Stimulated activated CD8-positive, alpha-beta memory T cell treated with anti-CD3 and anti-CD28 coated beads, Interleukin-7, amount 100 ng/mL, for 4 hours (primary cell): ENCODE results near the gene NLK.

ENCODE experiments used
- DNase-seq, 2 donors: peaks; one replicate each; pipeline ENCODE4 v3.0.0-alpha.2; 2020; ENCODE audit warnings: low read depth in 2 of 2

NLK gene

GRCh38 chr17:28113269-28113668, 70.8 kb downstream of the NLK start:
- DNase-seq, result no peak

GRCh38 chr17:28115046-28115445, 72.6 kb downstream of the NLK start:
- DNase-seq, result no peak

- no peak for DNase-seq
Observed at GRCh38 chr17:28117304-28117703, 74.8 kb downstream of the NLK start.

GRCh38 chr17:28118362-28118761, 75.9 kb downstream of the NLK start:
- no peak for DNase-seq

GRCh38 chr17:28119046-28119445, 76.6 kb downstream of the NLK start:
- no peak for DNase-seq

- DNase-seq, result no peak
Observed at GRCh38 chr17:28119560-28119959, 77.1 kb downstream of the NLK start.

- no peak for DNase-seq
Observed at GRCh38 chr17:28120766-28121165, 78.3 kb downstream of the NLK start.

- no peak for DNase-seq
Observed at GRCh38 chr17:28124962-28125361, 82.5 kb downstream of the NLK start.

- DNase-seq, result no peak
Observed at GRCh38 chr17:28125526-28126378, 83.3 kb downstream of the NLK start.

- DNase-seq, result no peak
Observed at GRCh38 chr17:28127196-28127595, 84.7 kb downstream of the NLK start.

- DNase-seq, result no peak
Observed at GRCh38 chr17:28128779-28129178, 86.3 kb downstream of the NLK start.

GRCh38 chr17:28130472-28130871, 88.0 kb downstream of the NLK start:
- no peak for DNase-seq

- DNase-seq, result no peak
Observed at GRCh38 chr17:28131599-28131998, 89.1 kb downstream of the NLK start.

- no peak for DNase-seq
Observed at GRCh38 chr17:28133562-28133970, 91.1 kb downstream of the NLK start.

- no peak for DNase-seq
Observed at GRCh38 chr17:28136923-28137322, 94.4 kb downstream of the NLK start.

- no peak for DNase-seq
Observed at GRCh38 chr17:28139822-28140221, 97.3 kb downstream of the NLK start.

- DNase-seq, result no peak
Observed at GRCh38 chr17:28141313-28141712, 98.8 kb downstream of the NLK start.

GRCh38 chr17:28141773-28142172, 99.3 kb downstream of the NLK start:
- DNase-seq, result no peak

- DNase-seq, result no peak
Observed at GRCh38 chr17:28142305-28142704, 99.8 kb downstream of the NLK start.

- DNase-seq, result no peak
Observed at GRCh38 chr17:28144019-28144418, 101.5 kb downstream of the NLK start.

- no peak for DNase-seq
Observed at GRCh38 chr17:28145348-28145747, 102.9 kb downstream of the NLK start.

- no peak for DNase-seq
Observed at GRCh38 chr17:28147017-28147416, 104.5 kb downstream of the NLK start.

GRCh38 chr17:28151001-28151400, 108.5 kb downstream of the NLK start:
- no peak for DNase-seq

- no peak for DNase-seq
Observed at GRCh38 chr17:28154214-28154613, 111.7 kb downstream of the NLK start.
